Ovary (tissue), 3 donors: Measurements from ENCODE around the gene RNF212.

Experiments
- EP300 ChIP-seq: sonication (generic); formaldehyde crosslinking; IDR thresholded peaks from one replicate; pipeline ENCODE4 v1.6.1; 2017; ENCODE audit warnings: antibody characterized with exemption
- TF ChIP-seq, protein P1 (sequence below), 3 donors: fragments of 450-650 bp in 2 of 3; fragments of 200-600 bp in 1 of 3; IDR thresholded peaks; one replicate each; pipeline versions ENCODE4 v1.5.1 to v1.8.0; 2016 to 2022; ENCODE audit warnings: antibody characterized with exemption in 3 of 3, mild to moderate bottlenecking in 1 of 3
- donor health status: DM: no; HTN: no; CAD: no.

DNA sequence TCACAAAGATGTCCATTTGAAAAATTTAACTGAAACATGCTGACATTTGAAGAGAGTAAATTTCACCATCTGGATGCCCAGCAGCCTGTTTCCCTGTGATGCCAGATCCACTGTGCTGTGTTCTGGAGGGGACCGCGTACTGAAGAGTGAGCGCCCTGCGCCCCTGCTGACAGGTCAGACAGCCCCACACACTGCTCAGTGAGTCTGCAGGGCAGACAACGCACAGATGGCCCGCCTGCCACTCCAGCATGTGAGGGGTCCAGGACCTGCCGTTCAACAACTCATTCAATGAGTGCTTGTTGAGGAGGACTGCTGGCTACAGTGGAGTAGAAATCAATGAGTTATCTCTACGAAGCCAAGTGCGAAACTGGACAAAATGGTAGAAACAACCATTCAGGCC is 52.7 kb downstream of the RNF212 start:
- TF ChIP-seq, protein P1, sequence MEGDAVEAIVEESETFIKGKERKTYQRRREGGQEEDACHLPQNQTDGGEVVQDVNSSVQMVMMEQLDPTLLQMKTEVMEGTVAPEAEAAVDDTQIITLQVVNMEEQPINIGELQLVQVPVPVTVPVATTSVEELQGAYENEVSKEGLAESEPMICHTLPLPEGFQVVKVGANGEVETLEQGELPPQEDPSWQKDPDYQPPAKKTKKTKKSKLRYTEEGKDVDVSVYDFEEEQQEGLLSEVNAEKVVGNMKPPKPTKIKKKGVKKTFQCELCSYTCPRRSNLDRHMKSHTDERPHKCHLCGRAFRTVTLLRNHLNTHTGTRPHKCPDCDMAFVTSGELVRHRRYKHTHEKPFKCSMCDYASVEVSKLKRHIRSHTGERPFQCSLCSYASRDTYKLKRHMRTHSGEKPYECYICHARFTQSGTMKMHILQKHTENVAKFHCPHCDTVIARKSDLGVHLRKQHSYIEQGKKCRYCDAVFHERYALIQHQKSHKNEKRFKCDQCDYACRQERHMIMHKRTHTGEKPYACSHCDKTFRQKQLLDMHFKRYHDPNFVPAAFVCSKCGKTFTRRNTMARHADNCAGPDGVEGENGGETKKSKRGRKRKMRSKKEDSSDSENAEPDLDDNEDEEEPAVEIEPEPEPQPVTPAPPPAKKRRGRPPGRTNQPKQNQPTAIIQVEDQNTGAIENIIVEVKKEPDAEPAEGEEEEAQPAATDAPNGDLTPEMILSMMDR (IDR thresholded peaks at IDR 0.05): no peak
- no peak for TF ChIP-seq EP300
